HG03097 (cell line): ENCODE measurements around the gene DSC3.
"Not testable (repeated sequence)": the region's sequence is repeated elsewhere in the genome, so short reads cannot be mapped to it uniquely, and the experiment has no call there.

Source experiments
- ATAC-seq: cut with Tn5 transposase; IDR thresholded peaks from one replicate; pipeline ENCODE4 v1.9.1; 2021; ENCODE audit not compliant: unreplicated experiment, low FRiP score

DSC3 gene

DNA sequence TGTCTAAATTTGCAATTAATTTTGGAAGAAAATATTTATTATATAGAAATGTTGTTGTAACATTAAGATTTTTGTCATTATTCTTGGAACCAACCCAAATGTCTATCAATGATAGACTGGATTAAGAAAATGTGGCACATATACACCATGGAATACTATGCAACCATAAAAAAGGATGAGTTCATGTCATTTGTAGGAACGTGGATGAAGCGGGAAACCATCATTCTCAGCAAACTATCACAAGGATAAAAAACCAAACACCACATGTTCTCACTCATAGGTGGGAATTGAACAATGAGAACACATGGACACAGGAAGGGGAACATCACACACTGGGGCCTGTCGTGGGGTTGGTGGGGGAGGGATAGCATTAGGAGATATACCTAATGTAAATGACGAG, 64.5 kb downstream of the DSC3 start:
- not testable (repeated sequence) for ATAC-seq

- ATAC-seq, result peak; percentile 80
Measured at GRCh38 chr18:30971338-30971956, 71.1 kb downstream of the DSC3 start.

DNA sequence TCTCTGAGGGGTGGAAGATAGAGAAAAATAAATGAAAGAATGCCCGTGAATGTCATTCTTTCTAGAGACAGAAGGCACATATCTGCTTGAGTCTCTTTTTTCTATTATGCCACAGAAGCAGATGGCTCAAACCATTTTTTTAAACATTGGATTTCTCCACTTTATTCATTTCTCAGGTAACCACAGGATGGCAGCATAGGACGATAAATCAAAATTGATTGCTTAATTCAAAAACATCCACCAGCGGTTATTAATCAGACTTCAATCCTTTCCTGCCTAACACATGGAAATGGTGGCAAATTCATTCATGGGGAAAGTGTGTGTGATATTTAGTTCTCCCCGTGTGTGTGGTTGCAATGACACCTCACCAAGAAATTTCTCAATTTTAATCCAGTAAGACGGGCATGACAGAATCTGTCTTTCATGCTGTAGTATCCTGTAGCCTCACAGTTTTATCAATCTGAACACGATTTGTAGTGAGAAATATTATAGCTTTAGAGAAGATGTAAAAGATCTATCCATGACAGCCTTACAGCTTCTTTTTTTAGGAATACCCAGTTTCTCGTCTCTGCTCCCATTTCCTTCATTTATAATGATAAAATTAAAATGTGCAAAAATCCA, 72.2 kb downstream of the DSC3 start:
- no peak for ATAC-seq

DNA sequence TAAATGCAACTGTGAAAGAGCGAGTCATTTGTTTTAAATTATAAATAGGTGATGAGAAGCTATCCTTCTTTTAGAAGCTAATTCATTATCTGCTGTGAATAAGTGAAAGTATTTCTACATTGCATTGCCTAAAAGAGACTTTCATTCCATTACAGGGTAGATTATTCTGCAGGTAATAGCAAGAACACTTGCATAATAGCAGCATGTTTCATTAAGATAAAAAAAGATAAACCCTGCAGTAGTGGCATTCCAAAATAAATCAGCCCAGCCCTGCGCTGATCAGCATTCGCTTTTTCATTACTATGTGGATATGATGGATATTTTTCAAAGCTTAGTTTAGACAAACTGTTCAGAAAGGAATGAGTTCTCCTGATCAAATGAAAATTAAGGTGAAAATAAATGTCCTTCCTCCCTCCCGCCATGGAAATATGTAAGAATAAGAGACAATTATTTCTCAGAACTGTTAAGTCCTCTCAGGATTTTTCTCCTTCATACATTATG, 72.8 kb downstream of the DSC3 start:
- no peak for ATAC-seq

DNA sequence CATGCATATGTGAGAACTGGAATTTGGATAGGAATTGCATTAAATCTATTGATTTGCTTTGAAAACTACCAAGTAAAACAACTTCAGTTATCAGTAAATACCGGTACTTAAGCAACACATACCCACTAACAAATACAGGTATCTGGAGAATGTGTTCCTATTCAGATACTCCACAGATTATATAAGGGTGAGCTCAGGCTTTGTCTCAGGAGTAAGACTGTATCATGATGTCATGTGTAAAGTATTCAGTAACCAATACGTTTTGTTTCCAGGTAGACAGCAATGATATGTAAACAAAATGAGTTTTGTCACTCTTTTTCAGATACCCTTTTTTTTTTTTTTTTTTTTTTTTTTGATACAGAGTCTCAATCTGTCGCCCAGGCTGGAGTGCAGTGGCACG, 74.8 kb downstream of the DSC3 start:
- no peak for ATAC-seq

GRCh38 chr18:30965237-30965636, 77.3 kb downstream of the DSC3 start:
- ATAC-seq, result no peak

DNA sequence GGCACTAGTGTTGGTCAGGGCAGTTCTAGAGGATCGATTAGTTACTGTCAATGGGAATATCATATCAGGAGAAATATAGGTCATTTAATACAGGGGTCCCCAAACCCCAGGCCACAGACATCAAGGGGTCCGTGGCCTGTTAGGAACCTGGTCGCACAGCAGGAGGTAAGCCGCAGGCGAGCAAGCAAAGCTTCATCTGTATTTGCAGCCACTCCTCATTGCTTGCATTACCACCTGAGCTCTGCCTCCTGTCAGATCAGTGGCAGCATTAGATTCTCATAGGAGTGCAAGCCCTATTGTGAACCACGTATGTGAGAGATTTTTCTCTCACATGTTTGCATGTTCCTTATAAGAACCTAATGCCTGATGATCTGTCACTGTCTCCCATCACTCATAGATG, 81.9 kb downstream of the DSC3 start:
- ATAC-seq, result no peak

GRCh38 chr18:30957066-30957465, 85.5 kb downstream of the DSC3 start:
- no peak for ATAC-seq

DNA sequence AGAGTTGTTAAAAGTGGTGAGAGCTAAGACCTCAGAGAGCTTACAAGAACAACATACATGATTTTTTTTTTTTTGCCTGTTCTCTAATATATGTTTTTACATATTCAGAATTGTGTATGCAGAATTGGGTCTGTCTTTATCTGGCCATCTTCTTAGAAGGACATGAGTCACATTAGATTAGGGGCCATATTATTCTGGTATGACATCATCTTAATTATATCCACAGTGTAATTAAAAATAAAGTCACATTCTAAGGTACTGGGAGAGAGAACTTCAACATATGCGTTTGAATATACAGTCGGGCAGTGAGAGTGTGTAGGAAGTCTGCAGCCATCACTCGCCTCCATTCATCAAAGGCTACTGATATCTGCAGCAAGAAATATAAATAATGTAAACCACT, 88.3 kb downstream of the DSC3 start:
- no peak for ATAC-seq

DNA sequence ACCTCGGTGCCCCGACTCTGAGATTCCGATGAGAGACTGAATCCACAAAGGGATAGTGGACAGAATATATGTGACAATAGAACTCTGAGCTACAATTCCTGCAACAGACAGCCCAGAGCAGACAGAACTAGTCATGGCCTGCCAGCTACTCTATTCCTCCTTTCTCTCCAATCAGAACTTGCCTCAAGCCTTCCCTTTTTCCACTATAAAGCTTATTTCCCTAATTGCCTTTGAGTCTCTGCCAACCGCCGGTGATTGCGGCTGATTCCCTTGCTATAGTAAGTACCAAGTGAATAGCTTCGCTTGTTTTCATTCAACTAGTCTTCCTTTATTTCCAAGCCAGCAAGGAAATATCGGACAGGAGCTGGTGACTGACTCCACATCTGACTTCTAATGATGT, 96.8 kb downstream of the DSC3 start:
- ATAC-seq, result no peak

DNA sequence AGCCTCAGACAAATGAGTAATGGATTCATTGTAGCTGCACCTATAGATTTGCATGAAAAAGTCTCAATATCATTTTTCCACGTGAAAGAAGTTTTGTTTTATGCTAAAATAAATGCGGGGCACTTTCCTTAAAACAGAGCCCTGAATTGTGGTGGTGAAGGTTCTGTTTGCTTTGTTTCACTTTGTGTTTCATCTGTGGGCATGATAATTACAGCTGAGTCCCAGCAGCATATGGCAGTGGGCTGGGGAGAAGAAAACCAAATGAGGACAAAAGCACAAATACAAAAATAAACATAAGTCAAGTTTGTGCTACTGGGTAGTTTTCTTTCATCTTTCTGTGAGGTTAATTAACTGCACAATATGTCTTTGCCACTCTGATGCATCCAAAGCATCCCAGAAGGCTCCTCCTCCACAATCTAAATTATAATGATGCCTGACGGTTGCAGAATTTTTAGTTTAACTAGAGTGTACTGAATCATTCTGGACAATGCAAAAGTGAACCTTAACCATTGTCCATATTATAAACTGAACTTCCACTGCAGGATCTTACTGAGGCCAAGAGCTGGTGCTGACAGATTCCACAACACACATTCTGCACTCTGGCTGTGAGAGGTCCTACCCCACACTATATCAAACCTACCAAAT, 97.6 kb downstream of the DSC3 start:
- no peak for ATAC-seq

DNA sequence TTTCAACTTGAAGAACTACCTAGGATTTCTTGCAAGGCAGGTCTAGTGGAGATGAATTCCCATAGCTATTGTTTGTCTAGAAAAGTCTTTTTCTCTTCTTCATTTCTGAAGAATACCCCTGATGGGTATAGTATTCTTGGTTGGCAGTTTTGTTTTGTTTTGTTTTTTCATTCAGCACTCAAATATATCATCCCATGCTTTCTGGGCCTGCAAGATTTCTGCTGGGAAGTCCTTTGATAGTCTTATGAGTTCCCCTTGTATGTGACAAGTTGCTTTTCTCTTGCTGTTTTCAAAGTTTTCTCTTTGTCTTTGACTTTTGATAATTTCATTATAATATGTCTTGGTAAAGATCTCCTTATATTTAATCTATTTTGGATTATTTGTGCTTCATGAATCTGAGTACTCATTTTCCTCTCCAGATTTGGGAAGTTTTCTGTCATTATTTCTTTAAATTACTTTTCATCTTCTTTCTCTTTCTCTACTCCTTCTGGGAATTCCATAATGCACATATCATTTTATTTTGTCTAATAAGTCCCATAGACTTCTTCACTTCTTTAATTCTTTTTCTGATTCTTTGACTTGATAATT, 101.5 kb downstream of the DSC3 start:
- ATAC-seq, result no peak
